PC-9 (cell line): ENCODE data around the gene ADAM17.

Source experiments
- CTCF ChIP-seq: fragments of 200-600 bp; sonication (generic); conservative IDR thresholded peaks from 2 replicates; pipeline ENCODE4 v1.6.1; 2017; ENCODE audit warnings: mixed run types, antibody characterized with exemption, mild to moderate bottlenecking, moderate library complexity
- EZH2 ChIP-seq: fragments of 200-600 bp; sonication (generic); IDR thresholded peaks from 2 replicates; pipeline ENCODE4 v1.8.0; 2017; ENCODE audit warnings: antibody characterized with exemption, low read depth

- TF ChIP-seq EZH2, result no peak
- no peak; the same call in 1 of the 2 replicates for TF ChIP-seq CTCF
Observed at GRCh38 chr2:9570182-9571060, 14.8 kb upstream of the ADAM17 start.
